ENCODE results near the gene LRRTM3. TPM values are rescaled to one million over a fixed set of nuclear protein-coding genes. Genes with fewer than 3 reads are reported as not detected.

Gene LRRTM3
- total RNA-seq (2014; rRNA removed; shearing (Covaris generic)), result 0.21 and 1.0 TPM in 2 replicates
- 0.23 and 0.37 TPM in 2 replicates for polyA plus RNA-seq (2016; fragmentation: Nextera tagmentation; extraction: Ambion mirVana)
- long read RNA-seq, result 0 reads

GRCh38 chr10:66925896-66926715, at the start of gene LRRTM3:
LRRTM3 (plus strand) TSS chr10:66926036.
- H3K4me3 ChIP-seq, result peak within 1 kb of the TSS; percentile 35
- Mint-ChIP-seq H3K9me3 (no peaks in the 10 kb centered on the region; the same call in 2 of the 3 replicates), H3K27me3 (ENCODE audit: insufficient read depth, low read depth, poor library complexity) (peaks cover 21% of the 10 kb centered on the region), H3K27ac (peak within 1 kb of the TSS; percentile 46; the same call in 1 of the 2 replicates), H3K4me3 (peak within 1 kb of the TSS; percentile 75), H3K4me1 (peaks cover 47% of the 10 kb centered on the region), H3K36me3 (ENCODE audit: low read depth) (peaks cover 3% of the 10 kb centered on the region; the same call in 1 of the 3 replicates)
- H3K79me2 ChIP-seq (replicated peaks; ENCODE audit: insufficient read depth), result no peaks in the 10 kb centered on the region
- H3K4me1 ChIP-seq (ENCODE audit: insufficient read depth), result peaks cover 40% of the 10 kb centered on the region
- H3K9me2 ChIP-seq (ENCODE audit: insufficient read depth), result no peaks in the 10 kb centered on the region
- no peaks in the 10 kb centered on the region for H3K36me3 ChIP-seq (ENCODE audit: insufficient read depth)
- peak; percentile 95 for DNase-seq (ENCODE audit: low spot score)
- H2AFZ ChIP-seq, result no peak within 1 kb of the TSS
- H3K27me3 ChIP-seq (ENCODE audit: insufficient read depth), result peaks cover 36% of the 10 kb centered on the region
- no peaks in the 10 kb centered on the region for H3F3A ChIP-seq (replicated peaks; ENCODE audit: low read depth)
- TF ChIP-seq STAT1 (IDR thresholded peaks at IDR 0.05; ENCODE audit: unreplicated experiment), result no peak
- TF ChIP-seq EZH2phosphoT487 (IDR thresholded peaks at IDR 0.05; ENCODE audit: unreplicated experiment), result no peak
- no peak for TF ChIP-seq ETS1 (IDR thresholded peaks at IDR 0.05)
- no peak for TF ChIP-seq REST (IDR thresholded peaks at IDR 0.05; ENCODE audit: unreplicated experiment)
- no peak for TF ChIP-seq ZNF114 (CRISPR knock-in tag; IDR thresholded peaks at IDR 0.05)
- TF ChIP-seq ZNF331 (CRISPR knock-in tag; IDR thresholded peaks at IDR 0.05; ENCODE audit: low read depth), result no peak
- no peak for TF ChIP-seq EZH2 (IDR thresholded peaks at IDR 0.05; ENCODE audit: low read depth, unreplicated experiment)
- TF ChIP-seq ZNF462 (CRISPR knock-in tag; IDR thresholded peaks at IDR 0.05), result peak; percentile 64; the same call in 1 of the 2 replicates
- TF ChIP-seq POLR2AphosphoS5 (IDR thresholded peaks at IDR 0.05; ENCODE audit: low read depth), result no peak
- no peak for TF ChIP-seq CREB1 (CRISPR knock-in tag; IDR thresholded peaks at IDR 0.05; ENCODE audit: low read depth)
- TF ChIP-seq NANOG (IDR thresholded peaks at IDR 0.05; ENCODE audit: borderline replicate concordance), result peak; percentile 93
- no peak for TF ChIP-seq JUNB (IDR thresholded peaks at IDR 0.05; ENCODE audit: unreplicated experiment)
- TF ChIP-seq CTCF (conservative IDR thresholded peaks at IDR 0.05; ENCODE audit: low read depth in 2 of 2), result peak; percentile 36 to 42
- peak within 1 kb of the TSS; percentile 73 for H3K4me2 ChIP-seq
- H3K27ac ChIP-seq (ENCODE audit: low read depth), result peak within 1 kb of the TSS; percentile 45; the same call in 1 of the 2 replicates
- peak; percentile 97 for ATAC-seq
- no peaks in the 10 kb centered on the region for H4K20me1 ChIP-seq (replicated peaks; ENCODE audit: insufficient read depth)
